Right lung (tissue), 5 donors: ENCODE measurements around the gene KCNMA1. TPM values are rescaled to one million over a fixed set of nuclear protein-coding genes. Genes with fewer than 3 reads are reported as not detected.
A peak's percentile ranks its signal among the peaks of the same experiment; 100 is the strongest.

Source experiments
- DNase-seq, 2 donors: peaks; one replicate each; pipeline ENCODE4 v3.0.0-alpha.2; 2013
- polyA plus RNA-seq, 5 donors: library from polyadenylated mRNA; unstranded; fragments of 120-200 nt; gene quantifications; one replicate each; pipeline versions ENCODE4 v1.2.1 to v1.2.3, GENCODE V29; 2013; ENCODE audit warnings: inconsistent platforms in 1 of 5, low replicate concordance in 1 of 5; ENCODE audit not compliant: insufficient read length in 5 of 5, insufficient read depth in 1 of 5

The KCNMA1 gene
- polyA plus RNA-seq, 5 donors = 3.8 to 4.6 (median 4.2) TPM

- DNase-seq = no peak
Measured at GRCh38 chr10:77301305-77301730, 336.3 kb downstream of the KCNMA1 start.

GRCh38 chr10:77300682-77301302 is 336.8 kb downstream of the KCNMA1 start:
- no peak for DNase-seq

- no peak for DNase-seq
Measured at GRCh38 chr10:77299320-77299719, 338.3 kb downstream of the KCNMA1 start.

- DNase-seq = no peak
Measured at GRCh38 chr10:77297393-77297739, 340.2 kb downstream of the KCNMA1 start.

GRCh38 chr10:77296534-77297392 is 340.8 kb downstream of the KCNMA1 start:
- no peak for DNase-seq

GRCh38 chr10:77293773-77294172 is 343.8 kb downstream of the KCNMA1 start:
- no peak for DNase-seq

GRCh38 chr10:77293347-77293746 is 344.3 kb downstream of the KCNMA1 start:
- no peak for DNase-seq

- no peak for DNase-seq
Measured at GRCh38 chr10:77291596-77292505, 345.8 kb downstream of the KCNMA1 start.

GRCh38 chr10:77290528-77291155 is 347.0 kb downstream of the KCNMA1 start:
- DNase-seq = no peak

- DNase-seq = no peak
Measured at GRCh38 chr10:77289790-77290189, 347.8 kb downstream of the KCNMA1 start.

- DNase-seq = no peak
Measured at GRCh38 chr10:77289027-77289501, 348.5 kb downstream of the KCNMA1 start.

GRCh38 chr10:77287647-77288120 is 349.9 kb downstream of the KCNMA1 start:
- no peak for DNase-seq

- no peak for DNase-seq
Measured at GRCh38 chr10:77286531-77287508, 350.8 kb downstream of the KCNMA1 start.

GRCh38 chr10:77285529-77286182 is 352.0 kb downstream of the KCNMA1 start:
- no peak for DNase-seq

- DNase-seq = peak in 1 of 2 donors; percentile 7
Measured at GRCh38 chr10:77284797-77285196, 352.8 kb downstream of the KCNMA1 start.

- no peak for DNase-seq
Measured at GRCh38 chr10:77283326-77283725, 354.3 kb downstream of the KCNMA1 start.

- DNase-seq = no peak
Measured at GRCh38 chr10:77282163-77282562, 355.4 kb downstream of the KCNMA1 start.

GRCh38 chr10:77281719-77282118 is 355.9 kb downstream of the KCNMA1 start:
- no peak for DNase-seq

- DNase-seq = no peak
Measured at GRCh38 chr10:77279207-77279606, 358.4 kb downstream of the KCNMA1 start.
